H9 (cell line): ENCODE data around the gene KRTAP5-11. TPM values are rescaled to one million over a fixed set of nuclear protein-coding genes. Genes with fewer than 3 reads are reported as not detected.
"Not testable (repeated sequence)": the region's sequence is repeated elsewhere in the genome, so short reads cannot be mapped to it uniquely, and the experiment has no call there.

Experiments used
- DNase-seq: peaks from one replicate; pipeline ENCODE4 v3.0.0-alpha.2; 2017
- H2AFZ ChIP-seq: one replicate; pipeline ENCODE4 v1.6.1; 2013; ENCODE audit warnings: mild to moderate bottlenecking, low read length, control low read depth, moderate library complexity
- H2AK5ac ChIP-seq: 2 replicates; pipeline ENCODE4 v1.6.1; 2013; ENCODE audit warnings: low read length, control low read depth, mixed read lengths; ENCODE audit not compliant: insufficient read length
- H2BK120ac ChIP-seq: one replicate; pipeline ENCODE4 v1.6.1; 2013; ENCODE audit warnings: low read depth, mild to moderate bottlenecking, low read length, control low read depth, inconsistent platforms; ENCODE audit not compliant: poor library complexity, severe bottlenecking
- H2BK12ac ChIP-seq: 2 replicates; pipeline ENCODE4 v1.6.1; 2013; ENCODE audit warnings: low read length, control low read depth, mixed read lengths, low read depth; ENCODE audit not compliant: insufficient read length
- H2BK15ac ChIP-seq: 2 replicates; pipeline ENCODE4 v1.6.1; 2013; ENCODE audit warnings: low read depth, low read length, control low read depth
- H2BK20ac ChIP-seq: one replicate; pipeline ENCODE4 v1.6.1; 2013; ENCODE audit warnings: low read depth, mild to moderate bottlenecking, low read length, control low read depth, inconsistent platforms; ENCODE audit not compliant: poor library complexity, severe bottlenecking
- H2BK5ac ChIP-seq: 2 replicates; pipeline ENCODE4 v1.6.1; 2013; ENCODE audit warnings: low read length, control low read depth, mixed read lengths; ENCODE audit not compliant: insufficient read length
- H3K14ac ChIP-seq: 2 replicates; pipeline ENCODE4 v1.6.1; 2013; ENCODE audit warnings: low read length, control low read depth; ENCODE audit not compliant: insufficient read depth
- H3K18ac ChIP-seq: 2 replicates; pipeline ENCODE4 v1.6.1; 2013; ENCODE audit warnings: low read depth, mild to moderate bottlenecking, mixed read lengths, low read length, control low read depth; ENCODE audit not compliant: insufficient read length
- H3K23ac ChIP-seq: 2 replicates; pipeline ENCODE4 v1.6.1; 2013; ENCODE audit warnings: low read length, control low read depth, mixed read lengths, low read depth; ENCODE audit not compliant: insufficient read length
- H3K23me2 ChIP-seq: 2 replicates; pipeline ENCODE4 v1.6.1; 2013; ENCODE audit warnings: low read depth, mild to moderate bottlenecking, mixed read lengths, low read length, control low read depth; ENCODE audit not compliant: insufficient read length, poor library complexity, severe bottlenecking
- H3K27ac ChIP-seq: 2 replicates; pipeline ENCODE4 v1.5.1; 2013; ENCODE audit warnings: low read length, control low read depth, mixed read lengths, low read depth; ENCODE audit not compliant: insufficient read length
- H3K27me3 ChIP-seq: 2 replicates; pipeline ENCODE4 v1.6.1; 2013; ENCODE audit warnings: low read length, control low read depth, inconsistent platforms; ENCODE audit not compliant: insufficient read depth
- H3K4ac ChIP-seq: 2 replicates; pipeline ENCODE4 v1.6.1; 2013; ENCODE audit warnings: low read depth, mild to moderate bottlenecking, control low read depth, inconsistent platforms, low read length, moderate library complexity
- H3K4me1 ChIP-seq: 2 replicates; pipeline ENCODE4 v1.6.1; 2013; ENCODE audit warnings: low read length, control low read depth, inconsistent platforms; ENCODE audit not compliant: insufficient read depth
- H3K4me2 ChIP-seq: 2 replicates; pipeline ENCODE4 v1.6.1; 2013; ENCODE audit warnings: low read length, control low read depth, mixed read lengths; ENCODE audit not compliant: insufficient read length, insufficient read depth
- H3K56ac ChIP-seq: 2 replicates; pipeline ENCODE4 v1.6.1; 2013; ENCODE audit warnings: low read depth, mild to moderate bottlenecking, mixed read lengths, low read length, control low read depth; ENCODE audit not compliant: insufficient read length
- H3K79me1 ChIP-seq: 2 replicates; pipeline ENCODE4 v1.6.1; 2013; ENCODE audit warnings: low read depth, mild to moderate bottlenecking, moderate library complexity, low read length, control low read depth, inconsistent platforms; ENCODE audit not compliant: insufficient read depth, poor library complexity, severe bottlenecking
- H3K79me2 ChIP-seq: 2 replicates; pipeline ENCODE4 v1.6.1; 2013; ENCODE audit warnings: low read length, control low read depth, inconsistent platforms; ENCODE audit not compliant: insufficient read depth
- H3K9ac ChIP-seq: 2 replicates; pipeline ENCODE4 v1.6.1; 2013; ENCODE audit warnings: low read length, control low read depth, mixed read lengths; ENCODE audit not compliant: insufficient read length; ENCODE audit errors: extremely low read depth
- H3K9me3 ChIP-seq: one replicate; pipeline ENCODE4 v1.6.1; 2013; ENCODE audit warnings: low read depth, low read length, inconsistent platforms; ENCODE audit not compliant: control insufficient read depth
- H3T11ph ChIP-seq: one replicate; pipeline ENCODE4 v1.6.1; 2013; ENCODE audit warnings: mild to moderate bottlenecking, low read length, control low read depth, inconsistent platforms
- H4K20me1 ChIP-seq: one replicate; pipeline ENCODE4 v1.6.1; 2013; ENCODE audit not compliant: control insufficient read depth, insufficient read length, insufficient read depth
- H4K5ac ChIP-seq: 2 replicates; pipeline ENCODE4 v1.6.1; 2013; ENCODE audit warnings: low read depth, mild to moderate bottlenecking, mixed read lengths, low read length, control low read depth; ENCODE audit not compliant: insufficient read length
- H4K8ac ChIP-seq: replicated peaks from 2 replicates; pipeline ENCODE4 v1.6.1; 2013; ENCODE audit warnings: low read length, control low read depth, mixed read lengths, low read depth; ENCODE audit not compliant: insufficient read length
- H4K91ac ChIP-seq: 2 replicates; pipeline ENCODE4 v1.6.1; 2013; ENCODE audit warnings: low read depth, mild to moderate bottlenecking, moderate library complexity, mixed read lengths, low read length, control low read depth; ENCODE audit not compliant: insufficient read length
- H3K27ac Mint-ChIP-seq, 3 experiments: 2 replicates in 2 of 3; 3 replicates in 1 of 3; pipeline ENCODE4 v1.8.0; 2020 to 2021; ENCODE audit warnings: mixed read lengths in 3 of 3, mild to moderate bottlenecking in 1 of 3, moderate library complexity in 1 of 3
- H3K27me3 Mint-ChIP-seq: 2 replicates; pipeline ENCODE4 v1.8.0; 2021; ENCODE audit warnings: low read depth, mild to moderate bottlenecking, moderate library complexity, mixed read lengths
- H3K36me3 Mint-ChIP-seq, 3 experiments: 2 replicates in 2 of 3; 3 replicates in 1 of 3; pipeline ENCODE4 v1.8.0; 2020 to 2021; ENCODE audit warnings: low read depth in 3 of 3, mixed read lengths in 3 of 3; ENCODE audit not compliant: insufficient read depth in 1 of 3
- H3K4me1 Mint-ChIP-seq, 2 experiments: 2 replicates each; pipeline ENCODE4 v1.8.0; 2020; ENCODE audit warnings: mixed read lengths in 2 of 2
- H3K4me3 Mint-ChIP-seq, 2 experiments: 2 replicates in 1 of 2; 3 replicates in 1 of 2; pipeline ENCODE4 v1.8.0; 2020 to 2021; ENCODE audit warnings: mild to moderate bottlenecking in 2 of 2, mixed read lengths in 2 of 2, moderate library complexity in 1 of 2
- H3K9me3 Mint-ChIP-seq, 2 experiments: 2 replicates in 1 of 2; 3 replicates in 1 of 2; pipeline ENCODE4 v1.8.0; 2020; ENCODE audit warnings: mild to moderate bottlenecking in 2 of 2, mixed read lengths in 2 of 2, moderate library complexity in 1 of 2
- WGBS: extraction: QIAGEN DNeasy Blood & Tissue Kit; methylation state at CpG from one replicate; pipeline ENCODE4 v1.1.7; 2013; ENCODE audit warnings: missing lambda C conversion rate, low lambda C conversion rate, mixed read lengths; ENCODE audit not compliant: insufficient read length; ENCODE audit errors: extremely low coverage; 5-methylcytosine and 5-hydroxymethylcytosine counted together
- total RNA-seq: library from RNA; stranded (reverse); gene quantifications from 2 replicates; pipeline ENCODE4 v1.2.1, GENCODE V29; 2021

Gene KRTAP5-11
- total RNA-seq, 1 experiment from 2014 or later: not detected

DNA sequence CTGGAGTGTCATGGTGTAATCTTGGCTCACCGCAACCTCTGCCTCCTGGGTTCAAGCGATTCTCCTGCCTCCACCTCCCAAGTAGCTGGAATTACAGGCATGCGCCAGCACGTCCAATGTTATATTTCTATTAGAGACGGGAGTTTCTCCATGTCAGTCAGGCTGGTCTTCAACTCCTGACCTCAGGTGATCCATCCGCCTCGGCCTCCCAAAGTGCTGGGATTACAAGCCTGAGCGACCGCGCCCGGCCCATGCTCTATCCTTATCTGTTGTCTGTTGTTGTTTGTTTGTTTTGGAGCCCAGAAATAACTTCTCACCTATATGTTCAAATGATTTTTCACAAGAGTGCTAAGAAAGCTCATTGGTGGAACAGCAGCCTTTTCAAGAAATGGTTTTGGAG lies 40.6 kb upstream of the KRTAP5-11 start:
- not testable (repeated sequence) for H3K9ac ChIP-seq, H3K4me1 Mint-ChIP-seq, H3K4me3 Mint-ChIP-seq, H2AK5ac ChIP-seq, H3K9me3 ChIP-seq, H4K5ac ChIP-seq, H4K8ac ChIP-seq, H3T11ph ChIP-seq, H3K4me1 ChIP-seq, H2BK120ac ChIP-seq, H3K23ac ChIP-seq, H3K14ac ChIP-seq, H3K27ac ChIP-seq, H3K27ac Mint-ChIP-seq, H2AFZ ChIP-seq, H3K79me1 ChIP-seq, H3K79me2 ChIP-seq, H3K27me3 ChIP-seq, H3K23me2 ChIP-seq, H3K18ac ChIP-seq, H4K20me1 ChIP-seq, H4K91ac ChIP-seq, H3K36me3 Mint-ChIP-seq, H3K56ac ChIP-seq, H2BK15ac ChIP-seq, H3K4me2 ChIP-seq, DNase-seq, H3K4ac ChIP-seq, H3K27me3 Mint-ChIP-seq, H2BK12ac ChIP-seq, H2BK5ac ChIP-seq, H3K9me3 Mint-ChIP-seq, H2BK20ac ChIP-seq
- no CpG with 5 or more reads among the region's 11 CpGs for WGBS

GRCh38 chr11:71622561-71622960 lies 39.9 kb upstream of the KRTAP5-11 start:
- not testable (repeated sequence) for H3K4me2 ChIP-seq, H4K8ac ChIP-seq, H3K56ac ChIP-seq, H3K14ac ChIP-seq, H3K27me3 ChIP-seq, H3K23ac ChIP-seq, H3T11ph ChIP-seq, H2BK5ac ChIP-seq, H3K4ac ChIP-seq, H4K5ac ChIP-seq, H3K79me2 ChIP-seq, H3K23me2 ChIP-seq, H3K36me3 Mint-ChIP-seq, H2BK120ac ChIP-seq, DNase-seq, H3K27ac ChIP-seq, H3K9me3 ChIP-seq, H3K4me1 Mint-ChIP-seq, H2AK5ac ChIP-seq, H3K4me1 ChIP-seq, H2AFZ ChIP-seq, H3K9ac ChIP-seq, H4K91ac ChIP-seq, H3K4me3 Mint-ChIP-seq, H3K27me3 Mint-ChIP-seq, H3K27ac Mint-ChIP-seq, H4K20me1 ChIP-seq, H2BK12ac ChIP-seq, H3K18ac ChIP-seq, H2BK15ac ChIP-seq, H2BK20ac ChIP-seq, H3K9me3 Mint-ChIP-seq, H3K79me1 ChIP-seq
- no CpG with 5 or more reads among the region's 14 CpGs for WGBS
